Measurements from ENCODE around the gene FOXB1.

FOXB1 gene

GRCh38 chr15:59999612-60000112 lies 4.4 kb upstream of the FOXB1 start:
- DNase-seq = no peak

GRCh38 chr15:60000113-60000823 lies 3.8 kb upstream of the FOXB1 start:
- no peak for DNase-seq

GRCh38 chr15:60000824-60001609 lies 3.1 kb upstream of the FOXB1 start:
- no peak for DNase-seq

- DNase-seq = no peak
Observed at GRCh38 chr15:60001610-60002527, 2.2 kb upstream of the FOXB1 start.

GRCh38 chr15:60002528-60003218 lies 1.4 kb upstream of the FOXB1 start:
- no peak for DNase-seq

GRCh38 chr15:60003243-60004008 lies 685 bp upstream of the FOXB1 start:
- no peak for DNase-seq

- DNase-seq = no peak
Observed at GRCh38 chr15:60004846-60005351, 788 bp downstream of the FOXB1 start.

GRCh38 chr15:60005352-60006202 lies 1.5 kb downstream of the FOXB1 start:
- no peak for DNase-seq

- DNase-seq = peak; percentile 72
Observed at GRCh38 chr15:60006203-60006862, 2.2 kb downstream of the FOXB1 start.

GRCh38 chr15:60006873-60007272 lies 2.8 kb downstream of the FOXB1 start:
- DNase-seq = no peak

- DNase-seq = no peak
Observed at GRCh38 chr15:60009124-60009960, 5.2 kb downstream of the FOXB1 start.

GRCh38 chr15:60009980-60010732 lies 6.0 kb downstream of the FOXB1 start:
- no peak for DNase-seq

- DNase-seq = no peak
Observed at GRCh38 chr15:60010858-60011257, 6.7 kb downstream of the FOXB1 start.

GRCh38 chr15:60012695-60013094 lies 8.6 kb downstream of the FOXB1 start:
- DNase-seq = no peak

GRCh38 chr15:60017538-60018520 lies 13.7 kb downstream of the FOXB1 start:
- peak; percentile 70 for DNase-seq

- DNase-seq = no peak
Observed at GRCh38 chr15:60020736-60021135, 16.6 kb downstream of the FOXB1 start.

All from hematopoietic multipotent progenitor cell treated with erythropoietin and hydrocortisone succinate and interleukin-3 and kit ligand, for 6 days (in vitro differentiated cells).